GM21717 (cell line): ENCODE data around the gene AHRR.
"Not testable (repeated sequence)": the region's sequence is repeated elsewhere in the genome, so short reads cannot be mapped to it uniquely, and the experiment has no call there.

Experiments used
- ATAC-seq: cut with Tn5 transposase; IDR thresholded peaks from one replicate; pipeline ENCODE4 v1.9.1; 2021; ENCODE audit warnings: mild to moderate bottlenecking, moderate library complexity; ENCODE audit not compliant: unreplicated experiment

AHRR gene

DNA sequence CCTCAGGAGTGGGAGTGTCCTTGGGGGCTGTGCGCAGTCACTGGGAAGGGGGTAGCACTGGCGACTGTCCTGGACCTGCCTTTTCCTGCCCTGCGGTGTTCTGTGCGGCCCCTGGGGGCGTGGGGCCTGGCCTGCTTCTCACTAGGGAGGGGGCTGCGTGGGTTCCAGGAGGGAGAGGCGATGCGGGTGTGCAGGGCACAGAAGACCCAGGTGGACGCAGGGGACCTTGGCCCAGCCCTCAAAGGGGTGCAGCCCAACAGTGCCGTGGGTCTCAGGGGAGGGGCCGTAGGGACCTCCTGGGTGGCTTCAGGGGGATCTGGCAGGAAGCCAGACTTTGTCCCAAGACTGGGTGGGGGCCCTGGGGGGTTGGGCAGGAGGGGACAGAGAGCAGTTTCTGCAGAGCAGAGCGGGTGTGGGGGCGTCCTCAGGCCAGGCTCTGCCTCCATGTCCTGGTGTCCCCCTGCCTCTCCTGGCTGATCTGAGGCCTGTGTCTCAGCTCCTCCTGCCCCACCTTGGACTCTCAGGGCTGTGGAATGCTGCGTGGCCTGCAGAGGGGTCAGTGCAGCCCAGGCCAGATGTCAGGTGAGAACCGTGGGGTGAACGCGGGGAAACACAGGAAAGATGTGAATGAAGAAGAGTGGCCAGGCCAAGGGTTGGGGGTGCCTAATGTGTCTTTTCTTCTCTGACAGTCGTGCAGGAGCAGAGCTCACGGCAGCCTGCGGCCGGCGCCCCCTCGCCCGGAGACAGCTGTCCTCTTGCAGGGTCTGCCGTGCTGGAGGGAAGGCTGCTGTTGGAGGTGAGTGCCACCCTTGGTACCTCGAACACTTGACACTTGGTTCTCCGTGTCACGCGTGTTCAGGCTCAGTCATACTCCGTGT, 54.6 kb downstream of the AHRR start:
- ATAC-seq = no peak

DNA sequence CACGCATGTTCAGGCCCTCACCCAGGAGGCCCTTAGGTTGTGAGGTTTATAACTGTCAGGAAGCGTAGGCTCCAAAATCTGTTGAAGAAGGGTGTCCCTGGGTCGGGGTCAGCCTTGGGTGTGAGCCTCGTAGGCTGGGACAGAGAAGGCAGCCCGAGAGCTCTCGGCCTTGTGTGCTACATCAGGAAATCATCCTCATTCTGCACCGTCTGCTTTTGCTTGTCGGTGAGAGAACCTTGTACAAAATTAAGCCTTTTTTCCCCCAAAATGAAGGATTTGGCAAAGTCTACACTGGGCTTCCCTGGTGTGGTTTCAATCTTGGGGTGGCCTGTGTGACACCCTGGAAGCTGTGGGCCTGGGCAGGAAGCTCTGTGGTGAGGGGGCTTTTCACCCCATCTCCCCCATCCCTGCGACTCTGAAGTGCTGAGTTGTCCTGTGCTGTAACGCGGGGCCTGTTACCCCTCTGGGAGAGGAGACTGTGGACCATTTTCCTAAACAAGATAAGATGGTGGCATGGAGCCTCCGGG, 55.3 kb downstream of the AHRR start:
- no peak for ATAC-seq

- ATAC-seq = no peak
Measured at GRCh38 chr5:377326-377981, 55.9 kb downstream of the AHRR start.

GRCh38 chr5:378301-378891, 56.9 kb downstream of the AHRR start:
- no peak for ATAC-seq

- no peak for ATAC-seq
Measured at GRCh38 chr5:378976-379742, 57.6 kb downstream of the AHRR start.

- no peak for ATAC-seq
Measured at GRCh38 chr5:380701-381309, 59.3 kb downstream of the AHRR start.

- ATAC-seq = no peak
Measured at GRCh38 chr5:383066-383465, 61.6 kb downstream of the AHRR start.

DNA sequence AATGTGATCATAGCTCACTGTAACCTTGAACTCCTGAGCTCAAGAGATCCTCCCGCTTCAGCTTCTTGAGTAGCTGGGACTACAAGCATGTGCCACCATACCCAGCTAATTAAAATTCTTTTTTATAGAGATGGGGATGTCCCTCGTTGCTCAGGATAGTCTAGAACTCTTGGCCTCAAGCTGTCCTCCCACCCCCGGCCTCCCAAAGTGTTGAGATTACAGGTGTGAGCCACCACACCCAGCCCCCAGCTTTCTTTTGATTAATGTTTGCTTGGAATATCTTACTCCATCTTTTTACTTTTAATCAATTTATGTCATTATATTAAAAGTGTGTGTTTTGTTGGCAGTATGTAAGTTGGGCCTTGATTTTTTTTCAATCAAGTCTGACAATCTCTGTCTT, 62.1 kb downstream of the AHRR start:
- no peak for ATAC-seq

GRCh38 chr5:384576-384975, 63.1 kb downstream of the AHRR start:
- not testable (repeated sequence) for ATAC-seq

DNA sequence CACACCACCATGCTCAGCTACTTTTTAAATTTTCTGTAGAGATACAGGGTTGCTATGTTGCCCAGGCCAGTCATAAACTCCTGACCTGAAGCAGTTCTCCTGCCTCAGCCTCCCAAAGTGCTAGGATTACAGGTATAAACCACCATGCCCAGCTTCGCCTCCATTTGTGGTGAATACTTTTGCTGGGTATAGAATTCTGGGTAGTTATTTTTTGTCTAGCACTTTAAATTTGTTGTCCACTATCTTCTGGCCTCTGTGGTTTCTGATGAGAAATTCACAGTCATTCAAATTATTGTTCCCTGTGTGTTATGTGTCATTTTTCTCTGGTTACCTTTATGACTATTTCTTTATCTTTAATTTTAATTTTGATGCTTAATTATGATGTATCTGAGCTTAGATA, 63.8 kb downstream of the AHRR start:
- ATAC-seq = no peak

DNA sequence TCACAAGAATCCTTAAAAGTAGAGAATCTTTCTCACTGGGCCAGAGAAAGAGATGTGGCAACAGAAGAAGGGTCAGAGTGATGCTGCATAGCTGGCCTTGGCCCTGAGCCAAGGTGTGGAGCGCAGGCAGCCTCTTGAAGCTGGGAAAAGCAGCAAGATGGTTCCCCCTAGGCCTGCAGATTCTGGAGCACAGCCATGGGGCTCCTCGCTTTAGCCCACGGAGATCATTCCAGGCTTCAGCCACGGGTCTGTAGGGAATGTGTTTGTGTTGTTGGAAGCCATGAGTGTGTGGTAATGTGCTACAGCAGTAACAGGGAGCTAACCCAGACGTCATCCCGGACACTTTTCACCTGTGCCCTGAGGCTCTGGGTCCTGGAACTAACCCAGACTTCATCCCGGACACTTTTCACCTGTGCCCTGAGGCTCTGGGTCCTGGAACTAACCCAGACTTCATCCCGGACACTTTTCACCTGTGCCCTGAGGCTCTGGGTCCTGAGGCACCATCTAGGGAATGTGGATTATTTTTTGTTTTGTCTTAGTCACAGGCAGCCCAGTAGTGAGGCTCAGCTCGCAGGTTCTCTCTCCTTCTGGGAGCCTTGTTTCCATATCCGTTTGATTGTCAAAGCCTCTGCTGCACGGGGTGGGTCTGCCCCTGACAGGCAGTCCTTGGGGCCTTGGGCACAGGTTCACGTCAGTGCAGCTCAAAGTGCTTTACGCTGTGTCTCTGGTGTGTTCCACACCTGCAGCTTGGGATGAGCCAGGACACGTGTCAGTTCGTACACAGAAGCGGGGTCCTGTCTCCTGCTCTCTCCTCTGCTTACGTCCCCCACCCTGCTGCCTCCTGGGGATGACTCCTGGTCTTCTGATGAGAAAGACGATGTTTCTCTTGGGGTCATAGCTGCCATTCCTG, 65.2 kb downstream of the AHRR start:
- no peak for ATAC-seq

- no peak for ATAC-seq
Measured at GRCh38 chr5:387491-388265, 66.2 kb downstream of the AHRR start.

- ATAC-seq = no peak
Measured at GRCh38 chr5:388266-389196, 67.0 kb downstream of the AHRR start.

GRCh38 chr5:389197-389821, 67.8 kb downstream of the AHRR start:
- no peak for ATAC-seq

DNA sequence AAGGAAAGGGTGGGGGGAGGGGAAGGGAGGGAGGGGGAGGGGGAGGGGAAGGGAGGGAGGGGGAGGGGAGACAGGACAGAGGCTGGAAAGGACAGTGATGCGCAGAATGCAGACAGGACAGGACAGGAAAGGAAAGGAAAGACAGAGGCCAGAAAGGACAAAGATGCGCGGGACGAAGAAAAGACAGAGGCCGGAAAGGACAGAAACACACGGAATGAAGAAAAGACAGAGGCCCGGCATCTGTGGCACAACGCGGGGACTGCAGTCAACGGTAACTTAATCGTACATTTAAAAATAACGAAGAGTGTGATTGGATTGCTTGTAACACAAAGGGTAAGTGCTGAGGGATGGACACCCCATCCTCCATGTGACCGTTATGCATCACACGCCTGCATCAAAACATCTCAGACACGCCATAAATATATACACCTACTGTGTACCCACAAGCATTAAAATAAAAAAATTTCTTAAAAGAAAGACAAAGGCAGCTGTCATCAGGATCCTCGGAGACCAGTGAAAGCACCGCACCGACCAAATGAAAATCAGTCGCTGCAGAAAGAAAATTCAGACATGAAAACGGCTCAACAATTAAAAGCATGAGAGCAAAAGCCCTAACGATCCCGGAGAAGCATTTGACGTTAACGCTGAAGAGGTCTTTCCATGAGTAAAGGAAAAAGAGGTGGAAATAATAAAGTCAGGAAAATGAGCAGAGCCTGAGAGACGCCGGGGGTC, 68.5 kb downstream of the AHRR start:
- ATAC-seq = no peak

GRCh38 chr5:390623-391491, 69.3 kb downstream of the AHRR start:
- ATAC-seq = no peak
